CD4-positive, alpha-beta memory T cell (primary cell): ENCODE results near the gene UBE2H. TPM values are rescaled to one million over a fixed set of nuclear protein-coding genes. Genes with fewer than 3 reads are reported as not detected.
"Not testable (repeated sequence)": the region's sequence is repeated elsewhere in the genome, so short reads cannot be mapped to it uniquely, and the experiment has no call there.

Experiments
- CTCF ChIA-PET: fragments of 350-600 bp; sonication (Branson Sonifier 250); formaldehyde crosslinking; loops from one replicate; lab custom pipeline; 2021; ENCODE audit warnings: inconsistent platforms; ENCODE audit not compliant: partially characterized antibody; lab: Charles Lee
- POLR2A ChIA-PET: fragments of 350-600 bp; sonication (Branson Sonifier 250); formaldehyde crosslinking; loops from one replicate; lab custom pipeline; 2021; ENCODE audit not compliant: partially characterized antibody; lab: Charles Lee
- DNase-seq, 5 donors: peaks; one replicate each; pipeline versions ENCODE4 v3.0.0 to v3.0.0-alpha.2; 2020 to 2022; ENCODE audit warnings: mixed read lengths in 1 of 5
- H3K27ac ChIP-seq: one replicate; pipeline ENCODE4 v1.7.0; 2013; ENCODE audit warnings: low read depth, low read length
- H3K27me3 ChIP-seq: 2 replicates; pipeline ENCODE4 v1.7.0; 2013; ENCODE audit warnings: mild to moderate bottlenecking, low read length, moderate library complexity; ENCODE audit not compliant: insufficient read depth
- H3K36me3 ChIP-seq: 2 replicates; pipeline ENCODE4 v1.7.0; 2013; ENCODE audit warnings: mild to moderate bottlenecking, low read length, moderate library complexity; ENCODE audit not compliant: insufficient read depth
- H3K4me1 ChIP-seq: 2 replicates; pipeline ENCODE4 v1.7.0; 2013; ENCODE audit warnings: mild to moderate bottlenecking, low read length, moderate library complexity; ENCODE audit not compliant: insufficient read depth
- H3K4me3 ChIP-seq, 2 donors: one replicate each; pipeline ENCODE4 v1.7.0; 2013; ENCODE audit warnings: low read length in 2 of 2, mild to moderate bottlenecking in 1 of 2
- H3K9me3 ChIP-seq, 2 donors: one replicate each; pipeline ENCODE4 v1.7.0; 2013; ENCODE audit warnings: low read length in 2 of 2, control low read depth in 1 of 2; ENCODE audit not compliant: control insufficient read depth in 1 of 2
- H3K27ac Mint-ChIP-seq, 7 donors: one replicate each; pipeline ENCODE4 v1.8.0; 2020 to 2021; ENCODE audit warnings: mixed read lengths in 7 of 7, mild to moderate bottlenecking in 6 of 7, inconsistent platforms in 3 of 7, moderate library complexity in 3 of 7
- H3K27me3 Mint-ChIP-seq, 2 donors: one replicate each; pipeline ENCODE4 v1.8.0; 2020 to 2021; ENCODE audit warnings: mixed read lengths in 2 of 2
- H3K36me3 Mint-ChIP-seq, 2 donors: one replicate each; pipeline ENCODE4 v1.8.0; 2020 to 2021; ENCODE audit warnings: mixed read lengths in 2 of 2, inconsistent platforms in 1 of 2, mild to moderate bottlenecking in 1 of 2
- H3K4me1 Mint-ChIP-seq, 4 donors: one replicate each; pipeline ENCODE4 v1.8.0; 2020 to 2021; ENCODE audit warnings: mixed read lengths in 4 of 4, mild to moderate bottlenecking in 1 of 4
- H3K4me3 Mint-ChIP-seq, 8 donors: one replicate each; pipeline ENCODE4 v1.8.0; 2020 to 2021; ENCODE audit warnings: mixed read lengths in 8 of 8, mild to moderate bottlenecking in 7 of 8, moderate library complexity in 6 of 8, inconsistent platforms in 3 of 8
- H3K9me3 Mint-ChIP-seq, 8 donors: one replicate each; pipeline ENCODE4 v1.8.0; 2020 to 2021; ENCODE audit warnings: mixed read lengths in 8 of 8, mild to moderate bottlenecking in 5 of 8, inconsistent platforms in 3 of 8, moderate library complexity in 1 of 8
- intact Hi-C: fragments of 100-400 bp; cut with micrococcal nuclease; formaldehyde crosslinking; loops from one replicate; pipeline ENCODE4 v1.15.1; 2023
- polyA plus RNA-seq, 2 donors: library from polyadenylated mRNA; unstranded; fragments of 300-500 nt; fragmentation: Illumina TruSeq; gene quantifications; one replicate each; pipeline ENCODE4 v1.2.3, GENCODE V29; 2021
- total RNA-seq, 2 experiments: library from RNA; stranded (reverse); gene quantifications; one replicate each; pipeline ENCODE4 v1.2.3, GENCODE V29; 2021

The UBE2H gene
- total and polyA plus RNA-seq, 4 experiments from 2014 or later = 42.6 to 56.6 (median 44.8) TPM

DNA sequence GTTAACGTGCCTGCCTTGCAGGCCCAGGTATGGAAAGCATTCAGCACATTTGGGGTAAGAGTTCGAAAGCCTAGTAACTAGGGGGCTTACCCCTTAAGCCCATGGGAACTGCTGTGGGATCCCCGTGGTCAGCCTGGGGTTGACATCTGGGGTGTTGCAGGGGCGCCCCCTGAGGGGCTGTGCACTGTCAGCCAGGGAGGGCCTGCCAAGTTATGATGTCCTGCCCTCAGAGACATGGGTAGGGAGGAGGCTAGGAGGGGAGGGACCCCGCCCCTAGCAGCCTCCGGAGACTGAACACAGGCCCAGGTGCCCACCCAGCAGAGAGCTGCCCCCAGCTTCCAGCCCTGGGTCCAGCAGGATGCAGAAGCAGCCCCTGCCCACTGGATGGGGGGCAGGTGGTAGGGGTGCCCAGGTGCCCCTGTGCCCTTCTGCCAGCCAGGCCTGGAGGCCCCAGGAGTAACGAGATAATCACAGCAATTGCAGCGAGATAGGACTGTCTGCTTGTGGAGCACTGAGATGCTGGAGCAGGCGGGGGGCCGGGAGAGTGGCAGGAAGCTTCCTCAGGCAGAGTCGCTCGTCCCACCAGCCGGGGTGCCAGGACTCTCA is 153.3 kb downstream of the UBE2H start:
- Mint-ChIP-seq H3K27me3 (peaks cover 0 to 5% of the 10 kb centered on the region in 2 donors), H3K27ac (no peak overlapping the region), H3K4me3 (no peak overlapping the region), H3K4me1 (no peaks in the 10 kb centered on the region), H3K36me3 (no peaks in the 10 kb centered on the region), H3K9me3 (no peaks in the 10 kb centered on the region)
- Histone ChIP-seq H3K4me3 (no peak overlapping the region), H3K27me3 (no peaks in the 10 kb centered on the region), H3K4me1 (no peaks in the 10 kb centered on the region), H3K27ac (no peak overlapping the region), H3K36me3 (no peaks in the 10 kb centered on the region), H3K9me3 (no peaks in the 10 kb centered on the region)
- ChIA-PET CTCF (no interaction called here), POLR2A (no interaction called here)
- intact Hi-C loops = no loop called here
- DNase-seq = no peak

DNA sequence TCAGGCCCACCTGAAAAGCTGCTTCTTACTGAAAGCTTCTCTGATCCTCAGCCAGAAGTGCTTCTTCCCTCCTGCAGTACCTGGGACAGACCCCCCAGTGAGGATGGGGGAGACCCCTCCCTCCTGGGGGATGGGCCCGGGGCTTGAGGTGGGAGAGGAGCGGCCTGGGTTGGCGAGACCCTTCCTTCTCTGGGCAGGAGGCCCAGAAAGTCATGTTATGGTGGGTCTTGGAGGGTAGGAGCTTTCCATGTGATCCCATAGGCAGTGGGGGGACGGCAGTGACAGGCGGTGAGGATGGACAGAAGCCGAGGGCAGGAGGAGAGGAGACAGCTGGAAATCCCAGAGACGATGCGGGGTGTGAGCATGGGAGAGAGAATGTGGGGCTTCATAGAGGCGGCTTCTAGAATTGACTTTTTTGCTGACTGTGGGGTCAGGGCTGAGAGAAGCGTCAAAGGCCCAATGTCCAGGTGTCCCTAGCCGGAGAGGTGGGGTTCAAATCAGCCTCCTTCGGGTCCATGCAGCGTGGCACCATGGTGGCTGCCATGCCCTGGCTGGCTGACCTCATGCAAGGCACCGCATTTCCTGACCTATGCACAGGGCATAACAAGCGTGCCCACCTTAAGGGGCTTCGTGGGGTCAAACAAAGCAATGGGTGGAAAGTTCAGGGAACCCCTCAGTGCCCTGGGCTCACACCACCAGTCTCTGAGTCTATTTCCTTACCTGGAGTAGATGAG is 154.0 kb downstream of the UBE2H start:
- Histone ChIP-seq H3K9me3 (no peaks in the 10 kb centered on the region), H3K4me1 (no peaks in the 10 kb centered on the region), H3K4me3 (no peak overlapping the region), H3K27me3 (no peaks in the 10 kb centered on the region), H3K27ac (no peak overlapping the region), H3K36me3 (no peaks in the 10 kb centered on the region)
- no peak overlapping the region for H3K27ac Mint-ChIP-seq
- no peaks in the 10 kb centered on the region for H3K4me1 Mint-ChIP-seq
- H3K36me3 Mint-ChIP-seq = no peaks in the 10 kb centered on the region
- no peaks in the 10 kb centered on the region for H3K9me3 Mint-ChIP-seq
- H3K27me3 Mint-ChIP-seq = peaks cover 0 to 5% of the 10 kb centered on the region in 2 donors
- H3K4me3 Mint-ChIP-seq = no peak overlapping the region
- POLR2A ChIA-PET = no interaction called here
- intact Hi-C loops = no loop called here
- no peak for DNase-seq
- CTCF ChIA-PET = no interaction called here

DNA sequence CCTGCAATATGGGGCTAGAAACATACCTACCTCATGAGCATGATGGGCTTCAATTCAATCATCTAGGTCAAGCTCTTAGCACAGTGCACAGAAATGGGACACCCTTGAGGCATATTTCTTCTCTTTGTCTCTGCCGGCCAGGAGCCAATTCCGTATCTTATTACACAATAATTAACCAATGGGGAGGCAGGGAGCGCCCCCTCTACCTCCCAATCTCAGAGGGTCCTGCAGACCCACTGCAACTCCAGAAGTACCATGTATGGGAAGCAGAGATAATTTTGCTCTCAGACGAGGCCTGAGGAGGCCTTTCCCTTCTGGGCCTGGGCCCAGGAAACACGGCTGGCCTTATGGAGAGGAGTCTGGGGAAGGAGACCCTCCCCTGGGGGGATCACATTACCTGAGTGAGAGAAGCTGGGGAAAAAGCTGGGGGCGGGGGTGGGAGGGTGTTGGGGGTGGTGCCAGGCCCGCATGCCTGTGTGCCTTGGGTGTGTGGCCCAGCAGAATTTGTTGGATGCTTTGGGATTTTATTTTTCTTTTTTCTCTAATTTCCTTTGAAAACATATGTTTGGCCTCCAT is 155.5 kb downstream of the UBE2H start:
- H3K9me3 ChIP-seq = no peaks in the 10 kb centered on the region
- H3K27ac Mint-ChIP-seq = no peak overlapping the region
- no peaks in the 10 kb centered on the region for H3K36me3 Mint-ChIP-seq
- no peak overlapping the region for H3K4me3 ChIP-seq
- no peaks in the 10 kb centered on the region for H3K4me1 ChIP-seq
- H3K4me1 Mint-ChIP-seq = no peaks in the 10 kb centered on the region
- H3K27me3 Mint-ChIP-seq = peaks cover 0 to 5% of the 10 kb centered on the region in 2 donors
- intact Hi-C loops = no loop called here
- no peak overlapping the region for H3K27ac ChIP-seq
- no peaks in the 10 kb centered on the region for H3K9me3 Mint-ChIP-seq
- H3K27me3 ChIP-seq = no peaks in the 10 kb centered on the region
- H3K4me3 Mint-ChIP-seq = no peak overlapping the region
- no peaks in the 10 kb centered on the region for H3K36me3 ChIP-seq
- POLR2A ChIA-PET = no interaction called here
- no peak for DNase-seq
- CTCF ChIA-PET = no interaction called here

DNA sequence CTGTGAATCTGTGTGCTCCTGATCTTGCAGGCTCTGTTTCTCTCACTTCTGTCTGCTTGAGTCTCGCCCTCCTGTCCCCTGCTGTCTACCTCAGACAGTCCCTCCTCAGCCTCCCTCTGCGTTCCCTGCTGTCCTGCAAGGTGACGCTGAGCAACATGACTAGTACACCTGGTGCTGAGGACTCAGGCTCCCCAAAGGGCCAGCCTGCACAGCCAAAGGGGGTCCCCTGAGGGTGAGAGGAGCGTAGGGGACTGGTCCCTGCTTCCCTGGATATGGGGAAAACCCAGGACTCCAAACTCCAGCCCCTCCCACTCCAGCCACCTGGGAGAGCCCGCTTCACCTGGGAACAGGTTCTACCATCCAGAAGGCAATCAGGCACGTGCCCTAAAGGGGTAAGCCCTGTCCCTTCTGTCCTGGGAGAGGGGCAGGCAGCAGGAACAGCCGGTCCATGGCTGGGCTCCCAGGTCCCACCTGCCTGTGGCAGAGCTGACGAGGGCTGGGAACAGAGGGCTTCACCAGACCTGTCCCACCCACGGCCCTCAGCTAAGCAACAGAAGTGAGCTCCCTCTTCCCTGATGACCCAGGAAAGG is 156.5 kb downstream of the UBE2H start:
- no peaks in the 10 kb centered on the region for H3K36me3 Mint-ChIP-seq
- no peaks in the 10 kb centered on the region for H3K4me1 ChIP-seq
- H3K4me3 Mint-ChIP-seq = no peak overlapping the region
- H3K4me3 ChIP-seq = no peak overlapping the region
- no peak overlapping the region for H3K27ac Mint-ChIP-seq
- no peaks in the 10 kb centered on the region for H3K27me3 ChIP-seq
- ChIA-PET POLR2A (no interaction called here), CTCF (interaction anchor here (1.1 kb wide), 1 partner anchor 33 kb away, joined by 3 read pairs; no protein-coding TSS in a partner anchor)
- no peaks in the 10 kb centered on the region for H3K9me3 ChIP-seq
- peaks cover 3 to 5% of the 10 kb centered on the region in 2 donors for H3K27me3 Mint-ChIP-seq
- intact Hi-C loops = no loop called here
- H3K9me3 Mint-ChIP-seq = no peaks in the 10 kb centered on the region
- H3K4me1 Mint-ChIP-seq = no peaks in the 10 kb centered on the region
- no peak overlapping the region for H3K27ac ChIP-seq
- H3K36me3 ChIP-seq = no peaks in the 10 kb centered on the region
- DNase-seq = no peak

DNA sequence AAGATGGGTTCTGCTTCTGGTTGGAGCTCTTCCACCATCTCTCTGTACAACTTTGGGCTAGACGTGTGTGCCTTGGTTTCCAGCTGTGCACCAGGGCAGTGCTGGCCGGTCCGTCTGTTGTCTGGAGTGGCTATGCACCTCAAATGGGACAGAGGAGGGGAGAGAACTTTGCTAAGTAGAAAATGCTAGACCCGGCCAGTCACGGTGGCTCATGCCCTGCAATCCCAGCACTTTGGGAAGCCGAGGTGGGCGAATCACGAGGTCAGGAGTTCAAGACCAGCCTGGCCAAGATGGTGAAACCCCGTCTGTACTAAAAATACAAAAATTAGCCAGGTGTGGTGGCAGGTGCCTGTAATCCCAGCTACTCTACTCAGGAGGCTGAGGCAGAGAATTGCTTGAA is 158.3 kb downstream of the UBE2H start:
- H3K36me3 ChIP-seq, H3K27me3 Mint-ChIP-seq, H3K4me3 Mint-ChIP-seq, H3K27me3 ChIP-seq, DNase-seq, H3K4me1 Mint-ChIP-seq, intact Hi-C loops, H3K9me3 ChIP-seq, CTCF ChIA-PET, H3K9me3 Mint-ChIP-seq, H3K36me3 Mint-ChIP-seq, H3K27ac ChIP-seq, H3K4me3 ChIP-seq, H3K4me1 ChIP-seq: not testable (repeated sequence)
- POLR2A ChIA-PET = interaction anchor here (0.8 kb wide), 1 partner anchor 12 kb away, joined by 3 read pairs; no protein-coding TSS in a partner anchor
- peak overlapping the region in 1 of 7 donors; percentile 41 for H3K27ac Mint-ChIP-seq

DNA sequence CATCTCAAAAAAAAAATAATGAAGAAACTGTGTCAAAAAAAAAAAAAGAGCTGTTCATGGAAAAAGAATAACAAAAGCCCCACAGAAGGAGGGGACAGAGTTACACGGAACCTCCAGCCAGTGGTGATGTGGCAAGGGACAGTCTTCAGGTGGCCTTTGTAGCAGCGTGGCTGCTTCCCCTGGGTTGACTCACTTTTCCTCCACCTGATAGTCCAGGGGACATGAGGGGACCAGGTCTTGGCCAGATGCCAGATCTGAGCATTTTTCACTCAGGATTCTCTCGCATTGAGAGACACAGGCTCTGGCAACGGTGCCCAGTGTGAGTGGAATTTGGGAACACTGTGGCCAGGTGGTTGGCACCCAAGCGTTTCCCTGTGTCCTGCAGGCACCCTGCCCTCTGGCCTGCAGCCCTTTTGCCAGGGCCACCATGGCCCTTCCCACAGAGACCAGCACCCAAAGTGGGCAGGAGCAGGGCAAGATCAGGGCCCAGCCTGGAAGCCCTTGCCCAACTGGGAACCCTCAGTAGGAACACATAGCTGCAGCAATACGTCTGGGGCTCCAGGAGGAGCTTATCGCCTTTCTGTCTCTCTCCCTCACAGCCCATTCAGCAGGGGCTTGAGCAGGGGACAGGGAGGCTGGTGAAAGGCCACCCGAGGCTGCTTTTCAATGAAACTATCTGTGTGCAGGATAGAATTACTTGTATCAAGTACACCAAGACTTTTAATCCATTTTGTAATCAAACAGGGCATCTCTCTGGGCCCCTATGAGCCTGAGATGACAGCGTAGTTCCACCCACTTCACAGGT is 159.1 kb downstream of the UBE2H start:
- Histone ChIP-seq H3K4me1 (no peaks in the 10 kb centered on the region), H3K4me3 (no peak overlapping the region), H3K9me3 (no peaks in the 10 kb centered on the region), H3K36me3 (no peaks in the 10 kb centered on the region), H3K27ac (no peak overlapping the region), H3K27me3 (no peaks in the 10 kb centered on the region)
- Mint-ChIP-seq H3K4me1 (no peaks in the 10 kb centered on the region), H3K9me3 (no peaks in the 10 kb centered on the region), H3K27me3 (peaks cover 6 to 7% of the 10 kb centered on the region in 2 donors), H3K4me3 (no peak overlapping the region), H3K36me3 (no peaks in the 10 kb centered on the region), H3K27ac (peak overlapping the region in 1 of 7 donors; percentile 7)
- DNase-seq = no peak
- CTCF ChIA-PET = no interaction called here
- intact Hi-C loops = no loop called here
- POLR2A ChIA-PET = interaction anchor here (0.8 kb wide), 1 partner anchor 13 kb away, joined by 3 read pairs; no protein-coding TSS in a partner anchor
